Dermis microvascular lymphatic vessel endothelial cell (primary cell): ENCODE measurements around the gene NUDT1. TPM values are rescaled to one million over a fixed set of nuclear protein-coding genes. Genes with fewer than 3 reads are reported as not detected.

Experiments
- DNase-seq, 2 donors: peaks; one replicate each; pipeline versions ENCODE4 v3.0.0 to v3.0.0-alpha.2; 2010; ENCODE audit warnings: low read depth in 2 of 2
- total RNA-seq: library from RNA; depleted of rRNA; stranded (reverse); fragments of >200 nt; gene quantifications from 2 replicates; pipeline ENCODE4 v1.2.1, GENCODE V29; 2014

The NUDT1 gene
- total RNA-seq, 1 donor from 2014 or later: 13.9 TPM

- peak; percentile 48 to 77 for DNase-seq
Observed at GRCh38 chr7:2299131-2299829, 57.3 kb downstream of the NUDT1 start.

- DNase-seq: no peak
Observed at GRCh38 chr7:2299870-2300512, 58.0 kb downstream of the NUDT1 start.

Other genes starting within 250 kb of the NUDT1 start
- 29.8 and 41.1 TPM in 2 replicates for gene MAD1L1, start 9.3 kb upstream of the NUDT1 start, total RNA-seq
- gene MRM2, start within 50 bp of the NUDT1 start, total RNA-seq: 11.2 and 14.5 TPM in 2 replicates
- 7.8 and 10.7 TPM in 2 replicates for gene SNX8, start 72.2 kb downstream of the NUDT1 start, total RNA-seq
- gene EIF3B, start 112.6 kb downstream of the NUDT1 start, total RNA-seq: 153 and 172 TPM in 2 replicates
- gene CHST12, start 161.4 kb downstream of the NUDT1 start, total RNA-seq: 4.1 and 6.4 TPM in 2 replicates
- gene GRIFIN, start 234.2 kb downstream of the NUDT1 start, total RNA-seq: not detected in 2 replicates